Mesenchymal stem cell (in vitro differentiated cells and primary cell): Measurements from ENCODE around the gene RABEP2. TPM values are rescaled to one million over a fixed set of nuclear protein-coding genes. Genes with fewer than 3 reads are reported as not detected.

Experiments
- small RNA-seq: library from polyadenylated mRNA; stranded (forward); fragments of <200 nt; extraction: miRNeasy Mini kit (QIAGEN cat#:217004); gene quantifications from one replicate; pipeline ENCODE3, GENCODE V24; 2013; ENCODE audit warnings: low read depth

The RABEP2 gene

Small RNAs within 50 kb of the gene (small RNA-seq; reads per million reads assigned to genes)
- not detected for gene RF00416
